Stimulated activated naive CD4-positive, alpha-beta T cell treated with Interleukin-2 at 50 U/mL for 16 hours (primary cell): ENCODE data around the gene THSD7B.
"Not testable (repeated sequence)": the region's sequence is repeated elsewhere in the genome, so short reads cannot be mapped to it uniquely, and the experiment has no call there.

ENCODE experiments used
- DNase-seq: peaks from one replicate; lab custom pipeline; 2025; lab: John Stamatoyannopoulos, UW

Gene THSD7B

GRCh38 chr2:136957044-136957443, 191.7 kb downstream of the THSD7B start:
- no peak for DNase-seq

DNA sequence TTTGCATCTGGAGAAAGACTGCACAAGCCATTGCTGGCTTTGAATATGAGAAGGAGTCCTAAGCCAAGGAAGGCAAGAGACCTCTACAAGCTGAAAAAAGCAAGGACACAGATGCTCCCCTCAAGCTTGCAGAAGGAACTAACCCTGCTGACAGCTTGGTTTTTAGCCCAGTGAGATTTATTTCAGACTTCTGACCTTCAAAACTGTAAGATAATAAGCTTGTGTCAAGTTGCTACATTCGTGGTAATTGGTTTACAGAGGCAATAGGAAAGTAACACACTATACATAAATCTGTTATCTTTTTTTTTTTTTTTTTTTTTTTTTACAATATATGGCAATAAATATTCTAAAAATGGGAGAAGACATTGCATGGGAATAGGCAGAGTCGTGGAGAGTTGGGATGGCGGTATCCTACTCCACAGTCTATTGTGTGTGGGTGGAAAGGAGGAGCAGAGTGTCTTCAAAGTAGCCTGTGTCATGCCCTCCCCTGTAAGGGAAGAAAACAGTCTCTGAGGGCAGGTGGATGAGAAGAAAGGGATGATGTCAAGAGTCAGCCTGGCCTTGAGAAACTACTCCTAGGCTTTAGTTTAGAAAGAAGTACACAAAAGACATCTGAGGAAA, 196.9 kb downstream of the THSD7B start:
- DNase-seq, result no peak

DNA sequence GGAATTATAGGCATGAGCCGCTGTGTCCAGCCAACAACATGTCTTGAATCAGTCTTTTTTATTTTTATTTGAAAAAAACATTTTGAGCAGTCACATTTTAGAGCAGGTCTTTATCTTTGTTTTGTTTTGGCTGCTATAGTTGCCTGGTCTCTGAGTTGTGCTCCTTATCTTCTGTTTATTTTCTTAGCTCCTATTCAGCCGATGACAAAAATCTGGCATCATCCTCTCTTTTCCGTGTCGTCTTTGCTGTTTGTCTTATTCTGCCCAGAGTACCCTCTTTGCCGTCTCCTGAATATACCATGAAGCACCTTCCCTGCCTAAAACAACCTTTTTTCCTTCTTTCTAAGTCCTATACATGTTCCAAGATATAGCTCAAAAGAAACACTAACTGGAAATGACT, 201.1 kb downstream of the THSD7B start:
- DNase-seq, result no peak

GRCh38 chr2:136980303-136980702, 215.0 kb downstream of the THSD7B start:
- DNase-seq, result no peak

GRCh38 chr2:136981689-136982088, 216.3 kb downstream of the THSD7B start:
- not testable (repeated sequence) for DNase-seq

DNA sequence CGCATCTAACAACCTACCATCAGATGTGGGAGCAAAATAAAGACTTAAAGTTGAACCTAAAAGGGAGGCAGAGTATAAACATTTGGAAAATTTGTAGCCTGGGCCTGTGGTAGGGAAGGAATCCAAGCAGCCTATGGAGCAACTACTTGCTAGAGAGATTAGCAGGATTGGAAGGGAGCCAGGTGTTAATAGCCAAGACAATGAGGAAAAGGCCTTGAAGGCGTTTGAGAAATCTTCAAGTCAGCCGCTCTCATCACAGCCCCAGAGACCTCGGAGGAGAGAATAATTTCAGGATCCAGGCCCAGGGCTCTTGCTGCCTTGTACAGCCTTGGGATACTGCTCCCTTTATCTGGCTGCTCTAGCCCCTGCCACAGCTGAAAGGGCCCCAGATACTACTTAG, 219.7 kb downstream of the THSD7B start:
- DNase-seq, result no peak

- DNase-seq, result no peak
Observed at GRCh38 chr2:136986605-136987221, 221.4 kb downstream of the THSD7B start.

- no peak for DNase-seq
Observed at GRCh38 chr2:136990316-136990715, 225.0 kb downstream of the THSD7B start.

GRCh38 chr2:136994793-136995192, 229.4 kb downstream of the THSD7B start:
- DNase-seq, result no peak

DNA sequence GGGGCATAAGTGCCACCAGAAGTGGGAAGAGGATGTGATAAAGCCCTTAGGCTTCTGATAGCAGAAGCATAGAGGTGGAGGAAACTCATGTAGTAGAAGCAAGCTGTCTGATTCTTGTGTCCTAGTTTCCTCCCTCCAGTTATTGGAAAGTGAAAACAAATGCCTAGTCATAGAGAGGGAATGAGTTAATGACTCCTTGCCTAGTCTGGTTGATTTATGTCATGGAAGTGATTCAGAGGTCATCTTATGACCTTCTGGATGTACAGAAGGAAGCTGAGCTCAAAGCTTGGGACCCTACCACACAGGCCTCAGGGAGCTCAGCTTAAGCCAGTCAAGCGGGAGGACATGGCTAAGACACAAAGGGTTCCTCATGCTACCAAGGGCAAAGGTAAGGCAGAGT, 232.2 kb downstream of the THSD7B start:
- DNase-seq, result no peak

DNA sequence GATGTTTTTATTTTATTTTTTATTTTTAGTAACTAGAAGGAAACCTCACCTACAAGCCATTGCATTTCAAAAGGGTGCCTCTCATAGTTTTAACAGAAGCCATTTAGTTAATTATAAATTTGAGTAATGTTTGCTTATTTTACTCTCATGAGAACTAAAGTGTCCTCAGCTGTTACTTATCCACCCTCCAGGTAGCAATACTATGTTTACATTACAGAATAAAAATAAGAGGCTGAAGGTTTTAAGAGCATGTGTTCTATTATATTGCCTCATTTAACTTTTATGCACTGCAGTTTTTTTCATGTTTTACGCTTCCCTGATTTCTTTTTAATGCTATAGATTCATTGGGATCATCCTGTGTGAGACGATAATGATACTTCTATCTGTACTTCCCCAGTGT, 235.5 kb downstream of the THSD7B start:
- no peak for DNase-seq

DNA sequence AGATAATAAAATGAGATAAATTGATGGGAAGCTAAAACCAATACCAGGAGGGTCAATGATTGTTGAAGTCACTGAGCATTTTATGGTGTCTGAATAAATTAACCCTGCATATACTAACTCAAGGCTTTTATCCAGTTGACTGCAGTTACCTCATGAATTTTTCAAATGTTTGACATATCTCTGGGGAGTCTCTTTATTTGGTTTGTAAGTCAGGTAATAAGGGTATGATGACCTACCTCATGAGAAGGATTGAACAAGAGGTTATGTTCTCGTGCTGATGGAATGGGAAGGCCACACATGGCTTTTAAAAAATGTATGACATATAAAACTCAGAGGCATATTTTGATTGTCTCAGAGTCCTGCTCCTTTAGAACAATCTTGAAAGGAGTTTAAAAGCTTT, 237.6 kb downstream of the THSD7B start:
- no peak for DNase-seq

- DNase-seq, result no peak
Observed at GRCh38 chr2:137005210-137005609, 239.9 kb downstream of the THSD7B start.

DNA sequence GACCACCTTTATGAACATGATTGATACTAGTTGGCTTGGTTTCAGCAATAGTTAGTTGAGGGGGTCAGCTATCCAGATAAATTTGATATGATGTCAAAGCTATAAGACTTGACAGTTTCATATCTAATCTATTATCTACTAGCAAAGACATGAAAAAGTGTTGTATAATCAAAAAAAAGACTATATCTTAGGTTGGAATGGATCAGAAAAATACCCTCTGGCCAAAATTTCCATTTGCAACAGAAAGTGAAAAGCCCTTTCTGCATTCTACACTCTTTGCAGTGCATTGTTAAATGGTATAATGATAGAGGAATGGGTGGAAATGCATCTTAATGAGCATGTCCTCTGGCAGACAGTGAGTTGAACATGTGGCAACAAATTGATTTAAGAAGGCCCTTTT, 242.6 kb downstream of the THSD7B start:
- DNase-seq, result no peak

- no peak for DNase-seq
Observed at GRCh38 chr2:137009953-137010352, 244.6 kb downstream of the THSD7B start.

DNA sequence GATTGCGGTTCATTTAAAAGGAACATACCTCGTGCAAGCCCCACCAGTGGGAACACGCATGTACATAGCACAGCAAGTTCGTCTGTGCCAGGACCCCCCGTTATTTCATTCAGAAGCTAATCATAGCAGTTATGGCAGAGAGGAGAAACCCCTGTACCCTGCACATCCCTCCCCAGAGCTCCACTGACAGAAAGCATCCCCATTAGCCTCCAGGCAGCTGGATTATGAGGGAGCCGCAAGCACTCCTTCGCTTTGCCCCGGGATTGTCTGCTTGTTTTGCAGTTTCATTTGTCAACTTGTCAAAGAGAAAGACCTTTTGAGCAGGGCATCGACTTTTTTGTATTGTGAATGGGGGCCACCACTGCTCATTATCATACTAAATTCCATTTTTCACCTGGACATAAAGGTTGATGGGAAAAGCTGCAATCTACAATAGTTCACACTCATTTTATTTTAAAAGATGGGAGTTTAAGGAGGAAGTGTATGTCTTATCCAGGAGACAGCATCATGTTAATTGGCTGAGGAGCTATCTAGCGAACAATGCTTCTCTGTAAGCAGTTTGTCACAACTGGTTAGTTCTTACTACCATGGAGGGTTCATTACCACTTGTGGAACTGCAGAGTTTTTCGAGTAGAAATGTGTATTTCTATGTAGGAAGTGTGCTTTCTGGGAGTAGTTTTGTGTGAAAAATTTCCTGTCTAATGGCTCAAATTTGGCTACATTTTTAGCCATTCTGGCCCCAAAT, 255.3 kb downstream of the THSD7B start:
- DNase-seq, result no peak

DNA sequence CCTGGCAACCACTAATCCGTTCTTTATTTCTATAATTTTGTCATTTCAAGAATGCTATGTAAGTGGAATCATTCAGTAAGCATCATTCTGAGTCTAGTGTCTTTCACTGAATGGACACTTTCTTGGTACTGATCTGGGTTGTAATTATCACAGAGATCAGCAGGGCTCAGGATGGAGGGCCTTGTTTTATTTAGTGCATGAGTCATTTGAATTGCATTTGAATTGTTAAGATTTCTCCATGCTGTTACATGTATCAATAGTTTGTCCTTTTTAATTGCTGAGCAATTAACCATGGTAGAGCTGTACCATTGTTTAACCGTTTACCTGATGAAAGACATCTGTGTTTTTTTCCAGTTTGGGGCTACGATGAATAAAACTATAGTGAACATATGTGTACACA, 256.4 kb downstream of the THSD7B start:
- DNase-seq, result no peak

DNA sequence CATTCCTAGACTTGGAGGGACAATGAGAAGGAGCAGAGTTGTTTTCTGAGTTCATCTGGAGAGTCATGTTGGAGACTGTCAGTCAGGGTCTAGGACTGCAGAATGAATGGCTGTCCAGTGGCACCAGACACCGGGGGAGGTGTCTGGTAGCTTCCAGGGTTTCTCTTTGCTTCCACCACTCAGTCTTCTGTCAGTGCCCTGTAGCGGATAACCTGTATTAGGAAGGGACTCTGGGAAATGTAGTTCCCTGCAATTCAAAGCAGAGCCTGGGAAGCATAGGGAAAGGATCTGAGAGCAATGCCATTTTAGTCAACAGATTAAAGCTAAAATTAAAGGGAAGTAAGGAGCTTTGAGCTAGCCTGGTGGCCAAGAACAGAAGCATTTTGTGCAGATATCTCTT, 257.9 kb downstream of the THSD7B start:
- DNase-seq, result no peak

DNA sequence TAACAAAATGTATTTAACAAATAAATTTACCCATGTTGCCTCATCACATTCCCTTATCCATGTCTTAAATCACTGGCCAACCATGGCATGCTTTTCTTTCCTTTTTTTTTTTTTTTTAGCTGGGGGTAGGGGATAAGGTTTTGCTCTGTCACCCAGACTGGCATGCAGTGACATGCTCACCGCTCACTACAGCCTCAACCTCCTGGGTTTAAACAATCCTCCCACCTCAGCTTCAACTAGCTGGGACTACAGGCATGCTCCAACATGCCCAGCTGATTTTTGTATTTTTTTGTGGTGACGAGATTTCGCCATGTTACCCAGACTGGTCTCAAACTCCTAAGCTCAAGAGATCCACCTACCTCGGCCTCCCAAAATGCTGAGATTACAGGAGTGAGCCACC, 266.4 kb downstream of the THSD7B start:
- no peak for DNase-seq

GRCh38 chr2:137036619-137037018, 271.3 kb downstream of the THSD7B start:
- no peak for DNase-seq

DNA sequence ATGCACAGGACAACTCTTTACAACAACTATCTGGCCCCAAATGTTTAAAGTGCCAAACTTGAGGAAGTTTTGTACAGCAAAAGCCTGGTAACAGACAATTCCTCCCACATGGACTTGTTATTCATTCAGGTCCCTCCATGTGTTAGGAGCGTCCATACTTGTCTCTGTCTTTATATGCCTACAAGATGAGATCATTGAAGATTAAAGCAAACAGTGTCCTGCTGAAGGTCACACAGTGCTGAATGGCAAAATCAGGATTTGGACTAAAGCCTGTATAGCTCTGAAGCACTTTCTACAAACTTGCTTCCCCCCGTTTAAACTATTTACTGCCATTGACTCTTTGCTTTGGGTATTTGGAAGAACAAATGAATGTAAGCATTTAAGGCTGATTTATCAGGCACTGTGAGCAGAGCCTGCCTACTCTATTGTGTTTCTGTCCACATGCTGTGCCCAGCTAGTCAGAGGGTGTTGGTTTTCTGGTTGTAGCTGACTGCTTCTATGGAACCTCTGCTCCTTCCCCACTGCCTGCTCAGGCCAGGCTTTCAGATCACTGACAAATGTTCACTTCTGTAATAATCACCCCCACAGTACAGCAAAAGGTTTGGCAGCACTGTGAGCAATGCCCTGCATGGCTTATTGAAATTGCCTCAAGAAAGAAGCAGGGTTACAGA, 274.3 kb downstream of the THSD7B start:
- no peak for DNase-seq

DNA sequence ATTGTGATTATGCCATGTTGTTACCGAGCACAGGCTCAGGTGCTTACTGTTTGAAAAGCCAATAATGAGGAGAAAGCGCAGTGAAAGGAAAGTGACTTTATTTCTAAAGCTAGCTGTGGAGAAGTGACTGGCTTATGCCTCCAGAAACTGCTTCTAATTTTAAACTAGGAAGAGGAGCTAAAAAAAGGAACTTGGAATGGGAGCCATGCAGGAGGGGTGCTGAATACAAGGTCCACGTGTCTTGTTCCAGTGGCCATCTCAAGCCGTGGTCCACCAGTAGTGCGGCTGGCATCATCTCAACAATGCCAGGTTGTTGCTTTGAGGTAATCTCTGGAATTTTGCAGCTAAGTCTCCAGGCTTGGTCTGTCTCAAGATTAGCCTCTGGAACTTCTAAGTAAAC, 282.0 kb downstream of the THSD7B start:
- DNase-seq, result no peak

DNA sequence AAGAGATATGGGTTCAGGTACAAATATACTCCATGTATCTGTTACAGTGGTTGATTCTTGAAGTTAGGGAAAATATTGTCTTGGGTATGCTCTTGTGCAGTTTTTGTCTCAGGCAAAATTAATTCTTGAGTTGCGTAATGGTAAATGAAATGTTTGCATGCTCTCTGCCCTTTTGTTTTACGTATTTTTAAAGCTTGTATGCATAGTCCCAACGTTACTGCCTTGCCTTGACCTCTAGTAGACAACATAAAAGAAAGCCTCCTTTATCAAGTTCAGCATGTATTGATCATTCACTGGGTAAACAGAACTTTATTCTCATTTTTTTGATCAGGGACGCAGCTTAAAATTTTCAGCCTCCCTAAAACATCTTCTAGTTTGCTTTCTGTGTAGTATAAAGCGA, 283.1 kb downstream of the THSD7B start:
- DNase-seq, result no peak
